H1 (cell line): Measurements from ENCODE around the gene WBP1L. TPM values are rescaled to one million over a fixed set of nuclear protein-coding genes. Genes with fewer than 3 reads are reported as not detected.
A peak's percentile ranks its signal among the peaks of the same experiment; 100 is the strongest.

Source experiments
- CTCF ChIA-PET: fragments of 300-600 bp; sonication (Branson Sonifier 250); formaldehyde crosslinking; loops from one replicate; lab custom pipeline; 2021; ENCODE audit not compliant: partially characterized antibody; lab: Charles Lee
- POLR2A ChIA-PET: fragments of 300-600 bp; sonication (Branson Sonifier 250); formaldehyde crosslinking; loops from one replicate; lab custom pipeline; 2021; ENCODE audit warnings: inconsistent platforms; ENCODE audit not compliant: partially characterized antibody; lab: Charles Lee
- DNase-seq, 2 experiments: peaks; one replicate each; pipeline versions ENCODE4 v3.0.0 to v3.0.0-alpha.2; 2010 to 2022; ENCODE audit warnings: low spot score in 2 of 2, low read depth in 1 of 2, mixed read lengths in 1 of 2
- FAIRE-seq: peaks from 2 replicates; lab custom pipeline; 2011; peaks lifted over from hg19 to GRCh38; lab: Jason Lieb, UNC
- H2AFZ ChIP-seq: 2 replicates; pipeline ENCODE4 v1.8.1; 2012; ENCODE audit warnings: low read length, inconsistent platforms
- H2AK5ac ChIP-seq: 2 replicates; pipeline ENCODE4 v1.6.1; 2013; ENCODE audit warnings: low read depth, low read length
- H2BK120ac ChIP-seq: replicated peaks from 2 replicates; pipeline ENCODE3; 2013; ENCODE audit warnings: low read depth, low read length, inconsistent platforms
- H2BK12ac ChIP-seq: 2 replicates; pipeline ENCODE4 v1.6.1; 2013; ENCODE audit warnings: low read depth, low read length
- H2BK15ac ChIP-seq: 2 replicates; pipeline ENCODE4 v1.6.1; 2013; ENCODE audit warnings: low read length
- H2BK20ac ChIP-seq: 2 replicates; pipeline ENCODE4 v1.6.1; 2013; ENCODE audit warnings: low read length
- H2BK5ac ChIP-seq: 2 replicates; pipeline ENCODE4 v1.6.1; 2013; ENCODE audit warnings: low read depth, low read length
- H3K14ac ChIP-seq: 2 replicates; pipeline ENCODE4 v1.6.1; 2013; ENCODE audit warnings: inconsistent platforms; ENCODE audit not compliant: insufficient read length
- H3K18ac ChIP-seq: 2 replicates; pipeline ENCODE4 v1.6.1; 2013; ENCODE audit warnings: low read length; ENCODE audit errors: extremely low read depth
- H3K23ac ChIP-seq: 2 replicates; pipeline ENCODE4 v1.6.1; 2013; ENCODE audit warnings: inconsistent platforms; ENCODE audit not compliant: insufficient read length
- H3K23me2 ChIP-seq: 2 replicates; pipeline ENCODE4 v1.6.1; 2013; ENCODE audit warnings: low read depth, low read length
- H3K27ac ChIP-seq: 2 replicates; pipeline ENCODE4 v1.6.1; 2011; ENCODE audit warnings: low read depth, low read length, inconsistent platforms
- H3K27me3 ChIP-seq, 4 experiments: replicated peaks in 1 of 4; 1 replicate in 1 of 4; 2 replicates in 3 of 4; pipeline versions ENCODE4 v1.6.1 to v1.8.1; 2011 to 2013; ENCODE audit warnings: low read length in 3 of 4, mild to moderate bottlenecking in 3 of 4, inconsistent platforms in 2 of 4, mixed read lengths in 2 of 4, moderate library complexity in 1 of 4; ENCODE audit not compliant: control insufficient read depth in 3 of 4, insufficient read depth in 3 of 4; ENCODE audit errors: extremely low read depth in 1 of 4
- H3K36me3 ChIP-seq, 4 experiments: 2 replicates each; pipeline versions ENCODE4 v1.6.1 to v1.8.1; 2011 to 2013; ENCODE audit warnings: mild to moderate bottlenecking in 4 of 4, low read length in 3 of 4, moderate library complexity in 2 of 4, control low read depth in 1 of 4, inconsistent platforms in 1 of 4; ENCODE audit not compliant: insufficient read depth in 4 of 4, control insufficient read depth in 2 of 4
- H3K4ac ChIP-seq: replicated peaks from 2 replicates; pipeline ENCODE3; 2013; ENCODE audit warnings: low read length, low read depth, mixed read lengths, inconsistent platforms; ENCODE audit not compliant: insufficient read length
- H3K4me1 ChIP-seq, 4 experiments: replicated peaks in 1 of 4; 1 replicate in 1 of 4; 2 replicates in 3 of 4; pipeline versions ENCODE4 v1.6.1 to v1.8.1; 2011 to 2013; ENCODE audit warnings: low read length in 3 of 4, inconsistent platforms in 2 of 4, mixed read lengths in 1 of 4; ENCODE audit not compliant: insufficient read depth in 4 of 4, control insufficient read depth in 3 of 4
- H3K4me2 ChIP-seq, 2 experiments: 2 replicates each; pipeline versions ENCODE4 v1.6.1 to v1.8.1; 2011 to 2013; ENCODE audit warnings: low read depth in 2 of 2, low read length in 2 of 2, control low read depth in 1 of 2, inconsistent platforms in 1 of 2, mild to moderate bottlenecking in 1 of 2; ENCODE audit not compliant: insufficient read depth in 1 of 2
- H3K4me3 ChIP-seq, 4 experiments: fragments of 200-600, 300-600 bp in 1 of 4; sonication (generic), shearing (Covaris generic), sonication (Bioruptor Twin) in 1 of 4; 2 replicates each; pipeline versions ENCODE4 v1.5.1 to v1.8.1; 2011 to 2016; ENCODE audit warnings: low read length in 4 of 4, low read depth in 3 of 4, control low read depth in 2 of 4, inconsistent platforms in 2 of 4, mild to moderate bottlenecking in 2 of 4, mixed read lengths in 1 of 4, moderate library complexity in 1 of 4; ENCODE audit not compliant: insufficient read depth in 2 of 4; ENCODE audit errors: extremely low read depth in 1 of 4
- H3K56ac ChIP-seq: replicated peaks from 2 replicates; pipeline ENCODE3; 2013; ENCODE audit warnings: low read depth, mild to moderate bottlenecking, mixed read lengths, low read length, inconsistent platforms; ENCODE audit not compliant: insufficient read length
- H3K79me1 ChIP-seq: 2 replicates; pipeline ENCODE4 v1.6.1; 2013; ENCODE audit warnings: low read depth, low read length, control low read depth
- H3K79me2 ChIP-seq, 2 experiments: 2 replicates each; pipeline versions ENCODE4 v1.6.1 to v1.8.1; 2012 to 2013; ENCODE audit warnings: low read length in 2 of 2, mild to moderate bottlenecking in 2 of 2, inconsistent platforms in 1 of 2; ENCODE audit not compliant: insufficient read depth in 2 of 2, control insufficient read depth in 1 of 2
- H3K9ac ChIP-seq, 4 experiments: replicated peaks in 1 of 4; 1 replicate in 1 of 4; 2 replicates in 3 of 4; pipeline versions ENCODE4 v1.6.1 to v1.8.1; 2011 to 2013; ENCODE audit warnings: low read depth in 3 of 4, low read length in 3 of 4, control low read depth in 2 of 4, mild to moderate bottlenecking in 2 of 4, moderate library complexity in 2 of 4, inconsistent platforms in 1 of 4; ENCODE audit errors: extremely low read depth in 1 of 4
- H3K9me3 ChIP-seq, 2 experiments: 2 replicates each; pipeline versions ENCODE4 v1.6.1 to v1.8.1; 2012 to 2013; ENCODE audit warnings: mild to moderate bottlenecking in 2 of 2, moderate library complexity in 2 of 2, control low read depth in 1 of 2, inconsistent platforms in 1 of 2, low read depth in 1 of 2, low read length in 1 of 2, mixed read lengths in 1 of 2; ENCODE audit not compliant: insufficient read depth in 2 of 2
- H4K20me1 ChIP-seq, 2 experiments: replicated peaks in 1 of 2; 2 replicates each; pipeline versions ENCODE3 to v1.8.1; 2011 to 2013; ENCODE audit warnings: inconsistent platforms in 2 of 2, low read length in 2 of 2, mild to moderate bottlenecking in 1 of 2; ENCODE audit not compliant: insufficient read depth in 2 of 2, control insufficient read depth in 1 of 2
- H4K5ac ChIP-seq: 2 replicates; pipeline ENCODE4 v1.6.1; 2013; ENCODE audit warnings: low read length, low read depth, mixed read lengths, inconsistent platforms; ENCODE audit not compliant: insufficient read length
- H4K8ac ChIP-seq: 2 replicates; pipeline ENCODE4 v1.8.0; 2013; ENCODE audit warnings: mild to moderate bottlenecking, moderate library complexity, low read length, inconsistent platforms; ENCODE audit not compliant: insufficient read depth; ENCODE audit errors: extremely low read depth
- H4K91ac ChIP-seq: replicated peaks from 2 replicates; pipeline ENCODE3; 2013; ENCODE audit warnings: low read length, mixed read lengths, inconsistent platforms; ENCODE audit not compliant: insufficient read length
- ATF2 ChIP-seq: IDR thresholded peaks from 2 replicates; pipeline ENCODE4 v1.6.1; 2012; ENCODE audit warnings: low read length, inconsistent platforms
- FOSL1 ChIP-seq: IDR thresholded peaks from 2 replicates; pipeline ENCODE4 v1.6.1; 2011; ENCODE audit warnings: mild to moderate bottlenecking, low read depth, low read length, moderate library complexity; ENCODE audit not compliant: insufficient read depth
- HDAC2 ChIP-seq, 2 experiments: fragments of 300-600 bp in 1 of 2; sonication (generic) in 1 of 2; IDR thresholded peaks; 2 replicates each; pipeline ENCODE4 v1.6.1; 2011 to 2012; ENCODE audit warnings: low read depth in 2 of 2, low read length in 2 of 2, mild to moderate bottlenecking in 2 of 2, moderate library complexity in 2 of 2, borderline replicate concordance in 1 of 2, inconsistent platforms in 1 of 2
- NANOG ChIP-seq: IDR thresholded peaks from 2 replicates; pipeline ENCODE4 v1.6.1; 2011; ENCODE audit warnings: low read length, low read depth, mild to moderate bottlenecking, inconsistent platforms; ENCODE audit not compliant: insufficient read depth, poor library complexity, severe bottlenecking
- SIN3A ChIP-seq, 2 experiments: IDR thresholded peaks in 1 of 2; conservative IDR thresholded peaks in 1 of 2; 2 replicates each; pipeline ENCODE4 v1.6.1; 2011 to 2012; ENCODE audit warnings: low read length in 2 of 2, improper control_type of control experiment in 1 of 2, low read depth in 1 of 2, mild to moderate bottlenecking in 1 of 2
- TBP ChIP-seq: IDR thresholded peaks from 2 replicates; pipeline ENCODE4 v1.6.1; 2011; ENCODE audit warnings: low read depth, low read length, improper control_type of control experiment
- TCF12 ChIP-seq: IDR thresholded peaks from 2 replicates; pipeline ENCODE4 v1.6.1; 2011; ENCODE audit warnings: low read depth, mild to moderate bottlenecking, low read length
- TEAD4 ChIP-seq: IDR thresholded peaks from 2 replicates; pipeline ENCODE4 v1.6.1; 2012; ENCODE audit warnings: low read depth, low read length, inconsistent platforms, mixed read lengths
- WGBS, 2 experiments: shearing (Covaris generic) in 1 of 2; methylation state at CpG; one replicate each; pipeline versions ENCODE4 v1.1.6 to v1.1.7; 2013 to 2015; ENCODE audit warnings: low lambda C conversion rate in 2 of 2, mixed read lengths in 2 of 2, inconsistent platforms in 1 of 2, low coverage in 1 of 2, missing lambda C conversion rate in 1 of 2; ENCODE audit not compliant: insufficient replicate concordance in 2 of 2, insufficient coverage in 1 of 2, insufficient read length in 1 of 2; ENCODE audit errors: extremely low coverage in 1 of 2, missing lambda C conversion rate in 1 of 2; 5-methylcytosine and 5-hydroxymethylcytosine counted together
- polyA plus RNA-seq, 7 experiments: library from polyadenylated mRNA; depleted of rRNA in 3 of 7; stranded (reverse) in 5 of 7; unstranded in 2 of 7; fragments of >200 nt in 5 of 7; fragments of 200-250 nt in 2 of 7; gene quantifications; 1 replicate in 5 of 7; 2 replicates in 1 of 7; 4 replicates in 1 of 7; pipeline versions ENCODE4 v1.2.1 to v1.2.3, GENCODE V29; 2011 to 2013; ENCODE audit warnings: missing spikeins in 2 of 7, mixed read lengths in 2 of 7
- total RNA-seq: library from RNA; stranded (reverse); fragmentation: NEBNext Ultra II Directional; extraction: Animal tissue kit (Norgen Biotek cat#: 25700); gene quantifications from 2 replicates; pipeline ENCODE4 v1.2.1, GENCODE V29; 2021

Gene WBP1L
- total and polyA plus RNA-seq, 2 of the 8 experiments (the other 6 are each of a cell fraction or from before 2014, with no cell fraction given), result 26.6 to 29.9 TPM

GRCh38 chr10:102773986-102774385 is 30.2 kb downstream of the WBP1L start:
- H3K79me2 ChIP-seq, result no peaks in the 10 kb centered on the region
- H3K27ac ChIP-seq, result no peak overlapping the region
- H3K4ac ChIP-seq, result no peak overlapping the region
- TF ChIP-seq HDAC2 (IDR thresholded peaks at IDR 0.05; ENCODE audit: borderline replicate concordance in 1 of 2, low read depth in 2 of 2, low read length in 2 of 2) (no peak), SIN3A (conservative IDR thresholded peaks at IDR 0.05 in 1 of 2, IDR thresholded peaks at IDR 0.05 in 1 of 2; ENCODE audit: low read depth in 1 of 2, low read length in 2 of 2) (no peak), TBP (no peak), TEAD4 (no peak), FOSL1 (no peak), ATF2 (no peak), NANOG (no peak), TCF12 (no peak)
- H2AK5ac ChIP-seq, result peak overlapping the region; percentile 91
- no peak overlapping the region for H3K56ac ChIP-seq
- FAIRE-seq (no peak), DNase-seq (no peak)
- no peaks in the 10 kb centered on the region for H4K20me1 ChIP-seq
- H3K23me2 ChIP-seq, result no peaks in the 10 kb centered on the region
- no peak overlapping the region for H3K4me2 ChIP-seq
- peaks cover 21 to 27% (median 24%) of the 10 kb centered on the region in 4 experiments for H3K4me1 ChIP-seq
- peaks cover 6% of the 10 kb centered on the region for H3K79me1 ChIP-seq
- no peak overlapping the region for H3K23ac ChIP-seq
- 91% methylated on average over 5 of the region's 5 CpGs; no CpG with 5 or more reads in 1 of the 2 experiments for WGBS, 2 experiments
- H2AFZ ChIP-seq, result no peak overlapping the region
- no peak overlapping the region for H4K5ac ChIP-seq
- no peak overlapping the region for H3K18ac ChIP-seq
- no peaks in the 10 kb centered on the region; a peak in 2 of 7 replicates for H3K27me3 ChIP-seq
- H2BK20ac ChIP-seq, result no peak overlapping the region
- no peak overlapping the region for H4K8ac ChIP-seq
- no peak overlapping the region for H3K14ac ChIP-seq
- H3K9ac ChIP-seq, result no peak overlapping the region; a peak in 2 of 7 replicates
- H2BK12ac ChIP-seq, result 0 out of 2 replicates have a peak overlapping the region, but pooled peaks have one; percentile 21
- H4K91ac ChIP-seq, result no peak overlapping the region
- H2BK120ac ChIP-seq, result no peak overlapping the region
- H2BK5ac ChIP-seq, result no peak overlapping the region
- H3K4me3 ChIP-seq, result no peak overlapping the region
- H2BK15ac ChIP-seq, result no peak overlapping the region
- H3K36me3 ChIP-seq, result no peaks in the 10 kb centered on the region
- ChIA-PET CTCF (no interaction called here), POLR2A (interaction anchor here (2.2 to 4.8 kb wide), 2 partner anchors 11 to 28 kb away, joined by 6 to 40 read pairs; no protein-coding TSS in a partner anchor)
- no peaks in the 10 kb centered on the region for H3K9me3 ChIP-seq
